ENCODE results near the gene CXCL16. TPM values are rescaled to one million over a fixed set of nuclear protein-coding genes. Genes with fewer than 3 reads are reported as not detected.

The CXCL16 gene
- total and polyA plus RNA-seq, 2 of the 13 experiments (the other 11 are each of a cell fraction or from before 2014, with no cell fraction given), result 9.4 to 101 TPM

DNA sequence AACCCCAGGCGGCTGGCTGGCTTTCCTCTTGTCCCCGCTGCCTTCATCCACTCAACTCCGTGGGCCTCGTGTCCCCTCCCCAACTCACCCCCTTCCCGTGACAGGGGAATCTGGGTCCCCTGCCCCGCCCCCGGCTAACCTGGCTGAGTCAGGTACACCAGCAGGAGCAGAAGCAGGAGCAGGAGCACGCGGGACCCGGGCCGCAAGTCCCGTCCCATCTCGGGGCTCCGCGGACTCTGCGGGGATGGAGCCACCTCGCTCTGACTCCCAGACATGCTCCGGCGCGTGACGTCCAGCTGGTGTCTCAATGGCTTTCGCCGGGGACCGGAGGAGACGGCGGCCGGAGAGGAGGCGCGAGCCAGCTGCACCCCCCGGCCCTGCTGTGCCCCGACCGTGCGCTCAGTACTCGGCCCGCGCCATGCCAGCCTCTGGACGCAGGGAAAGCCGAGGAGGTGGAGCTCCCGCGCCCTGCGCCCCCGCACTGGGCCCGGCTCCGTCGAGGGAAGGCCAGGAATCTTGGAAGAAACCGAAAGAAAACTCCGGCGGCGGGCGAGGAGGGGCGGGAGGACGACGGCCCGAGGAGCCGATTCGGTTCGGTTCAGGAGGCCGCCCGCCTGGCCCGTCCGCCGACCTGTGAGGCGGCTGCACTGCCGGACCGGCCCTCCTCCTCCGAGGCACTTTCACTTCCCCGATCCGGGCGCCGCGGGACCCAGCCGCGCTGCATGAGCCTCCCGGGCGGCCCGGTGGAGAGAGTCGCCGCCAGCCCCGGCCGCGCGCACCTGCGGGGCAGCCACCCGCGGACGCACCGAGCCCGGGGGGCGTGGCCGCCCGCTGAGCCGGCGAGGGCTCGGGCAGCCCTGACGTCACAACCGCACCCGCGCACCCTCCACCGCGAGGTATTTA, at the start of gene CXCL16, which contains the start of gene ZMYND15 (continued):
- TF ChIP-seq, protein P1, sequence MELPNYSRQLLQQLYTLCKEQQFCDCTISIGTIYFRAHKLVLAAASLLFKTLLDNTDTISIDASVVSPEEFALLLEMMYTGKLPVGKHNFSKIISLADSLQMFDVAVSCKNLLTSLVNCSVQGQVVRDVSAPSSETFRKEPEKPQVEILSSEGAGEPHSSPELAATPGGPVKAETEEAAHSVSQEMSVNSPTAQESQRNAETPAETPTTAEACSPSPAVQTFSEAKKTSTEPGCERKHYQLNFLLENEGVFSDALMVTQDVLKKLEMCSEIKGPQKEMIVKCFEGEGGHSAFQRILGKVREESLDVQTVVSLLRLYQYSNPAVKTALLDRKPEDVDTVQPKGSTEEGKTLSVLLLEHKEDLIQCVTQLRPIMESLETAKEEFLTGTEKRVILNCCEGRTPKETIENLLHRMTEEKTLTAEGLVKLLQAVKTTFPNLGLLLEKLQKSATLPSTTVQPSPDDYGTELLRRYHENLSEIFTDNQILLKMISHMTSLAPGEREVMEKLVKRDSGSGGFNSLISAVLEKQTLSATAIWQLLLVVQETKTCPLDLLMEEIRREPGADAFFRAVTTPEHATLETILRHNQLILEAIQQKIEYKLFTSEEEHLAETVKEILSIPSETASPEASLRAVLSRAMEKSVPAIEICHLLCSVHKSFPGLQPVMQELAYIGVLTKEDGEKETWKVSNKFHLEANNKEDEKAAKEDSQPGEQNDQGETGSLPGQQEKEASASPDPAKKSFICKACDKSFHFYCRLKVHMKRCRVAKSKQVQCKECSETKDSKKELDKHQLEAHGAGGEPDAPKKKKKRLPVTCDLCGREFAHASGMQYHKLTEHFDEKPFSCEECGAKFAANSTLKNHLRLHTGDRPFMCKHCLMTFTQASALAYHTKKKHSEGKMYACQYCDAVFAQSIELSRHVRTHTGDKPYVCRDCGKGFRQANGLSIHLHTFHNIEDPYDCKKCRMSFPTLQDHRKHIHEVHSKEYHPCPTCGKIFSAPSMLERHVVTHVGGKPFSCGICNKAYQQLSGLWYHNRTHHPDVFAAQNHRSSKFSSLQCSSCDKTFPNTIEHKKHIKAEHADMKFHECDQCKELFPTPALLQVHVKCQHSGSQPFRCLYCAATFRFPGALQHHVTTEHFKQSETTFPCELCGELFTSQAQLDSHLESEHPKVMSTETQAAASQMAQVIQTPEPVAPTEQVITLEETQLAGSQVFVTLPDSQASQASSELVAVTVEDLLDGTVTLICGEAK (IDR thresholded peaks at IDR 0.05), result no peak
- TF ChIP-seq, protein P1 (CRISPR knock-in tag; IDR thresholded peaks at IDR 0.05), result 0 out of 2 replicates have a peak, but pooled peaks have one; percentile 34
- no peak for TF ChIP-seq MIER3 (CRISPR knock-in tag; IDR thresholded peaks at IDR 0.05; ENCODE audit: borderline replicate concordance)
- TF ChIP-seq HOXA3 (CRISPR knock-in tag; IDR thresholded peaks at IDR 0.05), result peak; percentile 85
- TF ChIP-seq, protein P2, sequence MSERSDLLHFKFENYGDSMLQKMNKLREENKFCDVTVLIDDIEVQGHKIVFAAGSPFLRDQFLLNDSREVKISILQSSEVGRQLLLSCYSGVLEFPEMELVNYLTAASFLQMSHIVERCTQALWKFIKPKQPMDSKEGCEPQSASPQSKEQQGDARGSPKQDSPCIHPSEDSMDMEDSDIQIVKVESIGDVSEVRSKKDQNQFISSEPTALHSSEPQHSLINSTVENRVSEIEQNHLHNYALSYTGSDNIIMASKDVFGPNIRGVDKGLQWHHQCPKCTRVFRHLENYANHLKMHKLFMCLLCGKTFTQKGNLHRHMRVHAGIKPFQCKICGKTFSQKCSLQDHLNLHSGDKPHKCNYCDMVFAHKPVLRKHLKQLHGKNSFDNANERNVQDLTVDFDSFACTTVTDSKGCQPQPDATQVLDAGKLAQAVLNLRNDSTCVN (CRISPR knock-in tag; IDR thresholded peaks at IDR 0.05; ENCODE audit: borderline replicate concordance), result no peak
- TF ChIP-seq, protein P3, sequence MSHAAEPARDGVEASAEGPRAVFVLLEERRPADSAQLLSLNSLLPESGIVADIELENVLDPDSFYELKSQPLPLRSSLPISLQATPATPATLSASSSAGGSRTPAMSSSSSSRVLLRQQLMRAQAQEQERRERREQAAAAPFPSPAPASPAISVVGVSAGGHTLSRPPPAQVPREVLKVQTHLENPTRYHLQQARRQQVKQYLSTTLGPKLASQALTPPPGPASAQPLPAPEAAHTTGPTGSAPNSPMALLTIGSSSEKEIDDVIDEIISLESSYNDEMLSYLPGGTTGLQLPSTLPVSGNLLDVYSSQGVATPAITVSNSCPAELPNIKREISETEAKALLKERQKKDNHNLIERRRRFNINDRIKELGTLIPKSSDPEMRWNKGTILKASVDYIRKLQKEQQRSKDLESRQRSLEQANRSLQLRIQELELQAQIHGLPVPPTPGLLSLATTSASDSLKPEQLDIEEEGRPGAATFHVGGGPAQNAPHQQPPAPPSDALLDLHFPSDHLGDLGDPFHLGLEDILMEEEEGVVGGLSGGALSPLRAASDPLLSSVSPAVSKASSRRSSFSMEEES (CRISPR knock-in tag; IDR thresholded peaks at IDR 0.05), result no peak
- TF ChIP-seq ZNF33B (CRISPR knock-in tag; IDR thresholded peaks at IDR 0.05), result peak; percentile 41; the same call in 1 of the 2 replicates
- 0 out of 2 replicates have a peak, but pooled peaks have one; percentile 45 for TF ChIP-seq RARG (CRISPR knock-in tag; IDR thresholded peaks at IDR 0.05; ENCODE audit: low read depth)
- no peak for TF ChIP-seq SYNCRIP (IDR thresholded peaks at IDR 0.05; ENCODE audit: insufficient read depth, low read depth, low read length)
- TF ChIP-seq, protein P4, sequence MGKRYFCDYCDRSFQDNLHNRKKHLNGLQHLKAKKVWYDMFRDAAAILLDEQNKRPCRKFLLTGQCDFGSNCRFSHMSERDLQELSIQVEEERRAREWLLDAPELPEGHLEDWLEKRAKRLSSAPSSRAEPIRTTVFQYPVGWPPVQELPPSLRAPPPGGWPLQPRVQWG (CRISPR knock-in tag; IDR thresholded peaks at IDR 0.05; ENCODE audit: borderline replicate concordance, low read depth), result no peak
- TF ChIP-seq ZNF225 (CRISPR knock-in tag; IDR thresholded peaks at IDR 0.05), result peak; percentile 63; the same call in 1 of the 2 replicates
- peak; percentile 45 for TF ChIP-seq ASH2L (IDR thresholded peaks at IDR 0.05; ENCODE audit: insufficient read length, low read depth, low read length)
- TF ChIP-seq, protein P5, sequence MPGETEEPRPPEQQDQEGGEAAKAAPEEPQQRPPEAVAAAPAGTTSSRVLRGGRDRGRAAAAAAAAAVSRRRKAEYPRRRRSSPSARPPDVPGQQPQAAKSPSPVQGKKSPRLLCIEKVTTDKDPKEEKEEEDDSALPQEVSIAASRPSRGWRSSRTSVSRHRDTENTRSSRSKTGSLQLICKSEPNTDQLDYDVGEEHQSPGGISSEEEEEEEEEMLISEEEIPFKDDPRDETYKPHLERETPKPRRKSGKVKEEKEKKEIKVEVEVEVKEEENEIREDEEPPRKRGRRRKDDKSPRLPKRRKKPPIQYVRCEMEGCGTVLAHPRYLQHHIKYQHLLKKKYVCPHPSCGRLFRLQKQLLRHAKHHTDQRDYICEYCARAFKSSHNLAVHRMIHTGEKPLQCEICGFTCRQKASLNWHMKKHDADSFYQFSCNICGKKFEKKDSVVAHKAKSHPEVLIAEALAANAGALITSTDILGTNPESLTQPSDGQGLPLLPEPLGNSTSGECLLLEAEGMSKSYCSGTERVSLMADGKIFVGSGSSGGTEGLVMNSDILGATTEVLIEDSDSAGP (CRISPR knock-in tag; IDR thresholded peaks at IDR 0.05; ENCODE audit: borderline replicate concordance), result peak; percentile 68; the same call in 1 of the 2 replicates

Data from HepG2 (cell line).